ENCODE results near the gene UBE3A.

DNA sequence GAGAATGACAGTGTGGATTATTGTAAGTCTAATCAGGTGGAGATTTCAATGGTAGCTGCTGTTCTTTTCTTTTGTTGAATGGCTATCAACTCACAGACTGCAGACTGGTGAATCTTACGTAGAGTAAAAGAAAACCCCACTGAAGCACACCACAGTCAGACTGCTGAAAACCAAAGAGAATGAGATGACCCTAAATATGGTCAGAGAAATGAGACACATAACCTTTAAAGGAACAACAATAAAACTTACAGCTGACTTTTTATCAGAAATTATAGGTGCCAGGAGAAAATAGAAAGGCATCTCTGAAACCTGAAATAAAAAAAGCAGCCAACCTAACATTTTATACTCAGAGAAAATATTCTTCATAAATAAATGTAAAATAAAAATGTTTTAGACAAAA, 12.7 kb upstream of the UBE3A start:
- TF ChIP-seq CTCF (IDR thresholded peaks at IDR 0.05; ENCODE audit: insufficient read depth, low read length, poor library complexity, severe bottlenecking) = no peak
- TF ChIP-seq EZH2phosphoT487 (conservative IDR thresholded peaks at IDR 0.05; ENCODE audit: low read length) = no peak
